Right ventricle myocardium inferior (tissue), 1 donor: ENCODE results near the gene PTPN23. TPM values are rescaled to one million over a fixed set of nuclear protein-coding genes. Genes with fewer than 3 reads are reported as not detected.

ENCODE experiments used
- ATAC-seq: fragments of 200-7000 bp; cut with Tn5 transposase; one replicate; pipeline ENCODE4 v1.9.1; 2020; ENCODE audit warnings: mild to moderate bottlenecking, moderate library complexity
- DNase-seq: peaks from one replicate; pipeline ENCODE4 v3.0.0; 2021; ENCODE audit errors: missing footprints
- intact Hi-C: fragments of 100-400 bp; cut with DNase I; formaldehyde crosslinking; loops from one replicate; pipeline ENCODE4 v1.11.0; 2022
- total RNA-seq: library from RNA; stranded (reverse); fragmentation: NEBNext Ultra II Directional; extraction: Animal tissue kit (Norgen Biotek cat#: 25700); gene quantifications from one replicate; pipeline ENCODE4 v1.2.1, GENCODE V29; 2021
- donor health status: DM: no; HTN: yes; CAD: no; lungs with severe emphysema.

The PTPN23 gene
- total RNA-seq, 1 donor from 2014 or later = 21.1 TPM

DNA sequence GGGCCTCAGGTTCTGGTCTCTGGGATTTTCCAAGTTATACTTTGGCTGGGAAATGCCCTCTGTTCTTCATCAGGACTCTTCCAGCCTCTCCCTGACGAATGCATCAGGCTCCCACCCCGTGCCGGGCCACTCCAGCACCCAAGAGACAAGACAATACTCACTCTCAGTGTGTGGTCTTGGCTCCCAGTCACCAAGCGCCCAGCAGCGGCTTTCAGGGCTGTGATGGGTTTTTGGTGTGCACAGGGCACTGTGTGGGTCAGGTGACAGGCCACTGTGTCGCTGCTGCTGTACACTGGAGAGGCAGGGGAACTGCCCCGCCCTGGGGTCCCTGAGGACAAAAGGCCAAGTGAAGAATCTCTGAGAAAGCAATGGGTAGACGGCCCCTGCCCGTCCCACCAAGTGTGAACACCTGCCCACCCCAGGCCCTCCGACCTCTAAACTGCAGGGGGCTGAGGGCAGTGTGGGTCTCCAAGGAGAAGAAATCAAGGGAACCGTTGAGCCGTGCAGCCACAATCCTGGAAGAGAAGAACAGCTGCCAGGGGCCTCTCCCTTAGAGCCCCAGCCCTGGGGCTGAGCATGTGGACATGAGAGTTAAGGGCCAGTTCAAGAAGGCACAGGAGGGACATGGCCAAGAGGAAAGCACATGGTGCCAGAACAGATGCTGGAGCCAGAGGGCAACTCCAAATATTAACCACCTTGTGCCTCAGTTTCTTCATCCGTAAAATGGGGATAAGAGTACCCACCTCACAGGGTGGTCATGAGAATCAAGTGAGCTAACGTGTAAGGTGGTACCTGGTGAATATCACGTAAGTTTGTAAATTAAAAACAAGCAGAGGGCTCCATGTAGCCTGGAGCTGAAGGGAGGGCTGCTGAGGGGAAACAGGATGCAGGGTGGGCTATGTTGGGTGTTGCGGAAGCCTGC is 34.1 kb downstream of the PTPN23 start:
- DNase-seq = no peak
- ATAC-seq = no peak
- intact Hi-C loops = no loop called here

GRCh38 chr3:47416041-47416440 is 35.2 kb downstream of the PTPN23 start:
- DNase-seq = no peak
- ATAC-seq = no peak
- intact Hi-C loops = no loop called here

DNA sequence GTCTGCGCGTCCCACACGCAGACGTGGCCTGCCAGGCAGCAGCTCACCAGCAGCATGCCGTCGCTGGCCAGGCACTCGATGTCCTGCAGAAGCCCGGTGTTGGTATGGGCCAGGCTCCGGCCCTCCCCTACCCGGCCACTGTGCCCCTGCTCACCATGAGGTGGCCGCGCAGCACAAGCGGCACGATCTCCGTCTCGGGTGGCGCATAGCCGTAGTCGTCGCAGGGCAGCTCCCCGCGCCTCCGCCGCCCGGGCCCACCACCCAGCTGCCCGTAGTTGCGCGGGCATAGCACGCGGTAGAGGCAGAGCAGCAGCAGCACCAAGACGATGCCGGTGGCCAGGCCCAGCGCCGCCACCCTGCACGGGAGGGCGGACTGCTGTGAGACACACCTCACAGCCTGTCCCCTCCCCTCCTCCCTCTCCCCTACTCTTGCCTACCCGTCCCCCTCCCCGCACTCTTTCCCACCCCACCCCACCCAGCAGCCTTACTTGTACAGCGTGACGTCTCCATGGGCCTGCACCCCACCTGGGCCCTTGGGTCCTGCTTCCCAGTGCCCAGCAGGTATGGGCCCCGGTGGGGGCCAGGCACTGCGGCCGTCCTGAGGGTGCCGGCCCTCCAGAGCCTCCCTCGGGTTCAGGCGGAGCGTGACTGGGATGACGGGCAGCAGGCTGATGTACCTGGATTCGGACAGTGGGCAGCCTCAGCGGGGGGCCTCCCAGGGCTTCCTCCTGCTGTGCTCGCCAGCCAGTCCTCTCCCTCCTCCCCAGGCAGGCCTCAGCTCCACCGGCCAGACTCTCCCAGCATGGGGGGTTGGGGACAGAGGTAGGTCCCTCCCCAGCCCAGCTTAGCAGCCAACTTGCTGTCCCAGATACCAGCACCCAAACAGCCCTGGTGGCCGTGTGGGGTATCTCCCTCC is 37.6 kb downstream of the PTPN23 start:
- intact Hi-C loops = no loop called here
- ATAC-seq (no peak), DNase-seq (no peak)

DNA sequence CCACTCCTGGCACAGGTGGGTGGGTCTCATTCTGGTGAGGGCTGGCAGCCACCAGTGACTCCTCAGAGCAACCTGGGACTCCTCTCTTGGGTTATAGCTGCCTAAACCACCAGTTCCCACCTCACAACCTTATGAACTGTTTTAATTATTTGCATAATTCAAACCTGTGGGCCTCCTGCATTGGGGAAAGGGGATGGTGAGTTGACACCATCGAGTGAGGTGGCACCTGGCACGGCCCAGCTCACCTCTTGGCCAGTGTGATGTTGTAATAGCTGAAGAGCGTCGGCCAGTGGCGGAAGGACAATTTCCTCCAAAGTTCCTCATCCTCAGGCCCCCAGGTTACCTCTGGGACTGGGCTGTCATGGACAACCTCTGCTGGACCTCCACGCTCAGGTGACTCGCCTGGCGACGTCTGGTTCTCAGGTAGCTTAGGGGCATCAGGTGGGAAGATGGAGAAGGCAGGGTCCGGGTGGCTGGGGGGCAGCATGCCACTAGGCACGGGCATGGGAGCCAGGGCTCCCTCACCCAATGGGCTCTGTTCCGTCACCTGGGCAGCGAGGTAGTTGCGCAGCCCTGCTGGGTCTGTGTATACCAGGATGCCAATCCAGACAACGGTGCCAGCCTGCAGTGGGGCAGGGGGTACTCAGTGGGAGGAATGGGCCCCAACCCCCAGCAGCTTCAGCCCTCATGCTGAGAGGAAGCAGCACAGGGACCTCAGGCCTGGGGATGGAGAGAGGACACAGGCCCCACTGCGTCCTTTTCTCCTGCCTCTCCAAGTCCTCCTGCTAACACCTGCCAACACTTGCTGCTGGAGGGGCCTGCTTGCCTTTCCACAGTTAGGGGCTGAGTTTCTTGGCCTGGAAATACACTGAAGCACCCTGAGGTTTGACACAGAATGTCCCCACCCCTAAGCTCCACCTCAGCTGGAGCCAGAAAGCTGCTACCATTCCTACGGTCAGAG is 38.5 kb downstream of the PTPN23 start:
- ATAC-seq (no peak), DNase-seq (no peak)
- intact Hi-C loops = no loop called here

- DNase-seq = no peak
- intact Hi-C loops = no loop called here
- no peak for ATAC-seq
Measured at GRCh38 chr3:47420044-47420430, 39.2 kb downstream of the PTPN23 start.

DNA sequence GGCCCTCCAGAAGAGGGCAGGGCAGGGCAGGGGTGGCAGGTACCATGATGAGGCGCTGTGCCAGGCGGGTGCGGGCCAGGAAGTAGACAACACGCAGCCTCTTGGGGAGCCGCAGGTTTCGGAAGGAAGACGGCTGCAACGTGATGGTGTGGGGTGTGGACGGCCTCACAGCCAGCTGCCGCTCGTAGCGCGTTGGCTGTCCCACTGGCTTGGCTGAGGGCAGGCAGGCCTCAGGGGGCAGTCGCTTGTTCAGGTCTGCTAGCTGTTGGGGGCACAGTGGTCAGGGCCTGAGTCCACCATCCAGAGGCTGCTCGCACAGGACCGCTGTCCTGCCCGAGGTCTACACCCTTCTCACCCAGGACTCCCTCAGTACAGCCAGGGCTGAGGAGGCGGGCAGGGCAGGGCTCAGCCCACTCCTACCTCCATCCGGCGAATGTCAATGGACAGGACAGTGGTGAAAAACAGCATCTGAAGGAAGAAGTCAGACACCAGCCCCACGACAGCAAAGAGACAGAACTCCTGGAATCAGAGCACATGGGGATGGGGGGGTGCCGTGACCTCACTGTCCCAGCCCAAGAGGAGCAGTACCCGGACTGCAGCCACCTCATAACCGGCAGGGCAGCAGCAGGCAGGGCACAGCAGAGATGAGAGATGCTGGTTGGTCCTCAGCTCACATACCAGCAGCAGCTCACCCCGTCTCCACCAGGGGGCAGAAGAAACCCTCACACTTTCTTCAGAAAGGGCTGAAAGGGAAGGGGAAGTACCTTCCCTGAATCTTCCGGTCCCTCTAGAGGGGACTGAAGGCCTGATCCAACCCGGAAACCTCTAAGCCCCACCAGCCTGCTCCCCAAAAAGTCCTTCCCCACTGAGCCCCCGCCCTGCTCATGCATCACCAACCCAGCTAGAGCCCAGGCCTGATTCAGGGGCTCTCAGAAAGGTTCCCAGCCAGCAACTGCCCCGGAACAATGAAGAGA is 40.0 kb downstream of the PTPN23 start:
- peak; percentile 81 for ATAC-seq

DNA sequence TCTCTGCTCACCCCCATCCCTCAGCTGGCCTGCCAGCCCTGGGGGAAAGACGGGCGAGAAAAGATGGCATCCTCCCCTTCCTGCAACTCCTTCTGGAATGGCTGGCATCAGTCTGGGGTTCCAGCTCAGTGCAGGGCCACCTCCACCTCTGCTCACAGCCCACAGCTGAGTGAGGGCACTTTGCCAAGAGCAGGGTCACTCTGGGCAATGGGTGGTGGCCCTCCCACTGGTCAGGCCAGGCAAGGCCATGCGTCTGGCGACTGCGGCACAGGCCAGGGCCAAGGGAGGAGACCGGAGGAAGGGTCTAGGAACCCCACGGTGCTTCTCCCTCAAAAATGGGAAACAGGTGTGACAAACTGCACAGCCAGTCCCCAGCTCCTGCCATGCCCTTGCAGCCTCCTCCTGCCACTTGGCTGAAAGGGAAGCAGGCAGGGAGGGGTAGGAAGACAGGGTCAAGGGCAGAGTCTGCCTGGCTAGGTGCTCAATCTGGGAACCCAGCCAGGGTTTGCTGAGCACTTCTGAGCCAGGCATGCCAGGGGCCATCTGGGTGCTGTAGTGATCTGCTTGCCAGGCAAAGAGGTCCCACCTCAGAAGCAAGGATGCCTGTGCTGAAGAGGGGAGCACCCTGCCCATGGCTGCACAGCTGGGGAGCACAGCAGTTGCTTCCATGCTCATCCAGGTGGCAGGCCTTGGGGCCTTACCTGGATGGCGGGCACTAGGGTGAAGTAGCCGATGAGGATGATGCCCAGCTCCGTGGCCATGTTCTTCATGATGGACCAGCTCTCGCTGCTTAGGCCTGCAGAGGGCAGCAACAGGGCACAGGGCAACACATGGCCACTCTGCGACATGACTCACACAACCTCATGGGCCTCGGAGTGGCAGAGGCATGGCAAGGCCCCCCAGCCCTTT is 41.2 kb downstream of the PTPN23 start:
- intact Hi-C loops = loop anchor here (1.0 kb wide), 2 partner anchors 53 to 91 kb away; partner anchors contain the start of genes ELP6 and SCAP

More for the DNA sequence above, 40.0 kb downstream of the PTPN23 start:
- intact Hi-C loops = loop anchor here (1.0 kb wide), 2 partner anchors 55 to 93 kb away; partner anchors contain the start of genes ELP6 and SCAP
- DNase-seq = peak; percentile 88

DNA sequence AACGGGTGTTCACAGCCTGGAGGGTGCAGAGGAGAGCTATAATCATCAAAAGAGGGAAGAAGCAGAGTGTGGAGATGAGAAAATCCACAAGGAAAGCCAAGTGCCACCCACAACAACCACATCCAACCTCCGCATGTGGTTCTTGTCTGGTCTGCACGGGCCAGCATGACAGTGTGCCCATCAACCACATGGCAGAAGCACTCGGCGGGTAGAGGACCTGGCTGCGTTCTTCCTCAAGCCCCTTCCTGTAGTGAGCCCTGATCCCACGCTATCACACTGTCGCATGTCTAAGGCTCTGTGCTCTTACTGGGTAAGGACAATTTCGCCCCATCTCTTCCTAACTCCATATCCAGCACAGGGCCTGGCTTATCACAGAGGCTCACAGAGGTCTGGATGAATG is 41.9 kb downstream of the PTPN23 start:
- intact Hi-C loops = no loop called here
- no peak for DNase-seq

More for the DNA sequence above, 41.2 kb downstream of the PTPN23 start:
- ATAC-seq (peak; percentile 70), DNase-seq (no peak)

GRCh38 chr3:47423548-47424145 is 42.8 kb downstream of the PTPN23 start:
- DNase-seq = no peak
- intact Hi-C loops = no loop called here
- no peak for ATAC-seq

More for the DNA sequence above, 41.9 kb downstream of the PTPN23 start:
- no peak for ATAC-seq

DNA sequence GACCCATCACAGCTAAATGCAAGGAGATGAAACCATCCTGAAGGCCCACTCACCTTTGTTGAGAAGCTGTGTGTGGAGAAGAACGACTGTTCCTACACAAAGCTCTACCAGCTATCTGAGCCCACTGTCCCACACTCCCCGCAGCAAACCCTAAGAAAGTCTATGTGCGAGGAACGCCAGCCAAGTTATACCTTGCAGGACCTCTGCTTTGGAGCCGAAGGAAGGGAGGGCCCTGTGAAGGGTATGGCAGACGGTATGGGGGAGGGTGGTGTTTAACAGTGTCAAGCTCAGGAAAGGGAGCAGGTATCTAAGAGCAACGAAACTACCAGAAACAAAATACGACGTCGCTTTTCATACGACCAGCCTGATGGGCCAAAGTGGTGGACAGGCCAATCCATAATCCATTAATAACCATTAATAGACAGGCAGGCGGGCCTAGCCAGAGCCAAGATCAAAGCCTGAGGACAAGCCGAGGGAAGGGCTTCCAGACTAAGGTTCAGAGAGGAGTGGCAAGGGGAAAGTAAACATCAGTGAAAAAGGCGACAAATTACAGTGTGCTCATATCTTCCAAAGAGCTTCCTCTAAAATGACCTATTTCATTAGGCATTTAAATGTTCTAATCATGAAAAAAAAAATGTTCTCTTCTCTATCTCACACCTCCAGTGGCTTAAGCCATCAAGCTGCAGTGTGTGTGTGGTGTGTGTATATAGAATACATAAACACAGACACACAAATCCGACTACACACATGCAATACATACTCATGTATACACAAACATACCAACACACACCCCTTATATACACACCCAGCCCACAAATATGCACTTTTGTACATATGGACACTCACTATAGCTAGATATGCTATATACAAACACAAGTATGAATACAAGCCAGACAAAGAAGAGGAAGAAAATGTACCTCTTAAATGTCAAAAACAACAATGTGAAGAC is 43.9 kb downstream of the PTPN23 start:
- DNase-seq (no peak), ATAC-seq (no peak)
- intact Hi-C loops = no loop called here

- ATAC-seq (no peak), DNase-seq (no peak)
- intact Hi-C loops = no loop called here
Measured at GRCh38 chr3:47425383-47425778, 44.6 kb downstream of the PTPN23 start.

DNA sequence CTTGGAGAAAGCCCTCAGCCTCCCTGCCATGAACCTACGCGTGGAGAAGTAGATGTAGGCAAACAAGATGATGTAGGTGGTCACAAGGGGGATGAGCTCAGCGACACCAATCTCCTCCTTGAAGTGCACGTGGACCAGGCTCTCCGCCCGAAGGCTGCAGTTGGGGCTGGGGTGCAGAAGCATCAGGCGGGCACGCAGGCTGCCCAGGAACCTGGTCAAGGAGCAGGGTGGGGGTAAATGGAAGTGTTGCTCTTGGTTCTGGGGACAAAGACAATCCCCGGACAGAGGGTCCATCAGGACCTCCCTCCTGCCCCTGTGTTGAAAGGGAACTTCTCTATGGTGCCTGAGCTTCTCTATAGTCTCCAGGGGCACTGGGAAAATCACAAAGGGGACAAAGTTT is 45.1 kb downstream of the PTPN23 start:
- DNase-seq (no peak), ATAC-seq (no peak)
- intact Hi-C loops = no loop called here

DNA sequence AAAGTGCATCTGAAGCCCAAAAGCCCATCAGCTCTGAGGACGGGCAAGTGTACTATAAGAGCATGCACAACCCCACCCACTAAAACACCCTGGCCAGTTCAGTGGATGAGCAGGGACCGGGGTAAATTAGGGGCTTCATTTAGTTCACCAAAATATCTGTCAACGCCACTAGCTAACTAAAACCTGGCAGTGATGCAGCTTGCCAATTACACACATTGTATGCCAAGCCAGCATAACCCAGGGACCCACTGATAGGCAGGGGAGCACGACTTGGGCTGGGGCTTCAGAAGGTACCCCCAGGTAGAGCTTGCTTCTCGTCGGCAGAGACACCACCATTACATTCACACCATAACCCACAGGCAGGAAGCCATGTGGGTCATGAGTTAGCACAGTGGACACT is 47.0 kb downstream of the PTPN23 start:
- intact Hi-C loops = no loop called here
- ATAC-seq = no peak
- DNase-seq = no peak

DNA sequence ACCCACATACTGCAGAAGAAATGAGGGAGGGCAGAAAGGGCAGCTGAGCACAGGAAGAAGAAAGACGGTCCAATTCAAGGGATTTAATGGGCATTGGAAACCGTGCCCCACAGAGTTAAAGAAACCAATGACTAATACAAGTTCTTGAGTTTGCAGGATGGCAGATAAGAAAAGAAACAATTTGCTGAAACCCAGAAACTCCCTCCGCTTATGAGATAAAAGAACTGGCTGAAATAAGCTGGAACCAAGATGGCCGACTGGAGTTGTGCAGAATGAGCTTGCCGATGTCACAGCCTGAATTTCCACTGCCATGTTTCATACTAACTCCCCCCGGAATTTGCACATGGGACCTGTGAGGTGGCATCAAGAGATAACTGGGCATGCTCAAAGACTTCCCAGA is 47.8 kb downstream of the PTPN23 start:
- no peak for ATAC-seq
- intact Hi-C loops = no loop called here
- no peak for DNase-seq
